ENCODE results near the gene DHX8.

The DHX8 gene

GRCh38 chr17:43559161-43559816 is 75.5 kb downstream of the DHX8 start:
- H3K4me3 ChIP-seq (ENCODE audit: low read depth, low read length): no peak overlapping the region
- no peak for TF ChIP-seq CTCF (IDR thresholded peaks at IDR 0.05; ENCODE audit: low read depth, low read length)

- no peak for TF ChIP-seq CTCF (IDR thresholded peaks at IDR 0.05; ENCODE audit: low read depth, low read length)
Measured at GRCh38 chr17:43560461-43561427, 77.0 kb downstream of the DHX8 start.

GRCh38 chr17:43562679-43563599 is 79.2 kb downstream of the DHX8 start:
- H3K4me3 ChIP-seq (ENCODE audit: low read depth, low read length): no peak overlapping the region
- no peak for TF ChIP-seq CTCF (IDR thresholded peaks at IDR 0.05; ENCODE audit: low read depth, low read length)

More at GRCh38 chr17:43560461-43561427, 77.0 kb downstream of the DHX8 start:
- no peak overlapping the region for H3K4me3 ChIP-seq (ENCODE audit: low read depth, low read length)

GRCh38 chr17:43563600-43564594 is 80.1 kb downstream of the DHX8 start:
- no peak overlapping the region for H3K4me3 ChIP-seq (ENCODE audit: low read depth, low read length)

GRCh38 chr17:43568506-43569082 is 84.8 kb downstream of the DHX8 start:
- H3K4me3 ChIP-seq (ENCODE audit: low read depth, low read length): no peak overlapping the region
- TF ChIP-seq CTCF (IDR thresholded peaks at IDR 0.05; ENCODE audit: low read depth, low read length): no peak

More at GRCh38 chr17:43563600-43564594, 80.1 kb downstream of the DHX8 start:
- TF ChIP-seq CTCF (IDR thresholded peaks at IDR 0.05; ENCODE audit: low read depth, low read length): no peak

GRCh38 chr17:43570518-43570928 is 86.7 kb downstream of the DHX8 start:
- TF ChIP-seq CTCF (IDR thresholded peaks at IDR 0.05; ENCODE audit: low read depth, low read length): no peak
- H3K4me3 ChIP-seq (ENCODE audit: low read depth, low read length): no peak overlapping the region
